GM10266 (cell line): ENCODE results near the gene MYO1C.

ENCODE experiments used
- DNase-seq: peaks from one replicate; pipeline ENCODE4 v3.0.0; 2012; ENCODE audit errors: extremely low spot score
- TF ChIP-seq, protein P1 (sequence below): IDR thresholded peaks from 2 replicates; pipeline ENCODE4 v1.5.1; 2012; ENCODE audit warnings: mild to moderate bottlenecking, low read depth; ENCODE audit not compliant: control insufficient read depth, insufficient read depth; ENCODE audit errors: missing control alignments

Gene MYO1C

GRCh38 chr17:1435326-1435725 is 57.2 kb downstream of the MYO1C start:
- TF ChIP-seq, protein P1, sequence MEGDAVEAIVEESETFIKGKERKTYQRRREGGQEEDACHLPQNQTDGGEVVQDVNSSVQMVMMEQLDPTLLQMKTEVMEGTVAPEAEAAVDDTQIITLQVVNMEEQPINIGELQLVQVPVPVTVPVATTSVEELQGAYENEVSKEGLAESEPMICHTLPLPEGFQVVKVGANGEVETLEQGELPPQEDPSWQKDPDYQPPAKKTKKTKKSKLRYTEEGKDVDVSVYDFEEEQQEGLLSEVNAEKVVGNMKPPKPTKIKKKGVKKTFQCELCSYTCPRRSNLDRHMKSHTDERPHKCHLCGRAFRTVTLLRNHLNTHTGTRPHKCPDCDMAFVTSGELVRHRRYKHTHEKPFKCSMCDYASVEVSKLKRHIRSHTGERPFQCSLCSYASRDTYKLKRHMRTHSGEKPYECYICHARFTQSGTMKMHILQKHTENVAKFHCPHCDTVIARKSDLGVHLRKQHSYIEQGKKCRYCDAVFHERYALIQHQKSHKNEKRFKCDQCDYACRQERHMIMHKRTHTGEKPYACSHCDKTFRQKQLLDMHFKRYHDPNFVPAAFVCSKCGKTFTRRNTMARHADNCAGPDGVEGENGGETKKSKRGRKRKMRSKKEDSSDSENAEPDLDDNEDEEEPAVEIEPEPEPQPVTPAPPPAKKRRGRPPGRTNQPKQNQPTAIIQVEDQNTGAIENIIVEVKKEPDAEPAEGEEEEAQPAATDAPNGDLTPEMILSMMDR = no peak
- DNase-seq = no peak

DNA sequence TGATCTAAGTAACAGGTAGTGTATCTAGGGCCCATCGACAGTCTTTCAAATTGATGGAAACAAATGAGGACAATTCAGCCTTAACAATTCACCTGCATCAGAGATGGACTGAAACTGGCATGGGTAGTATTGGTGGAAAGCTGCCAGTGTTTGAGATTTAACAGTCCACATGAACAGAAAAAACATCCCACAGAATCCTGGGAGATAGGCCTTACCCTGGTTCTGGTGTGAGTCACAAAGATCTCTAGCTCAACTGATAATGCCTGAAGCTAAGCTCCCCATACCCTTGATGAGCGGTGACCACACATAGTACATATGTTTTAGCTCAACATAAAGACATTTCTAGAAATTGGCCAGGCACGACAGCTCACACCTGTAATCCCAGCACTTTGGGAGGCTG is 58.3 kb downstream of the MYO1C start:
- TF ChIP-seq, protein P1 = no peak
- no peak for DNase-seq

GRCh38 chr17:1431631-1432104 is 60.8 kb downstream of the MYO1C start:
- peak; percentile 37 for DNase-seq
- TF ChIP-seq, protein P1 = no peak

GRCh38 chr17:1423456-1424135 is 68.9 kb downstream of the MYO1C start:
- TF ChIP-seq, protein P1 = no peak
- DNase-seq = no peak

- TF ChIP-seq, protein P1 = no peak
- DNase-seq = no peak
Observed at GRCh38 chr17:1422885-1423284, 69.6 kb downstream of the MYO1C start.

- TF ChIP-seq, protein P1 = no peak
- DNase-seq = no peak
Observed at GRCh38 chr17:1421470-1421869, 71.0 kb downstream of the MYO1C start.

GRCh38 chr17:1420981-1421380 is 71.5 kb downstream of the MYO1C start:
- no peak for DNase-seq
- TF ChIP-seq, protein P1 = no peak
